Dermis blood vessel endothelial cell (primary cell): Measurements from ENCODE around the gene TMBIM1. TPM values are rescaled to one million over a fixed set of nuclear protein-coding genes. Genes with fewer than 3 reads are reported as not detected.

ENCODE experiments used
- DNase-seq: peaks from one replicate; pipeline ENCODE4 v3.0.0; 2010
- total RNA-seq: library from RNA; depleted of rRNA; stranded (reverse); fragments of >200 nt; gene quantifications from 2 replicates; pipeline ENCODE4 v1.2.3, GENCODE V29; 2014

TMBIM1 gene
- 134 and 157 TPM in 2 replicates for total RNA-seq

GRCh38 chr2:218292048-218293014 is at the start of gene TMBIM1:
Gene TMBIM1, minus strand, starts transcription at chr2:218292503. Its CDS starts 10,362 bp downstream, at chr2:218282141.
- peak; percentile 80 for DNase-seq

GRCh38 chr2:218341381-218341780 is 49.1 kb upstream of the TMBIM1 start:
- DNase-seq, result no peak

- no peak for DNase-seq
Observed at GRCh38 chr2:218340656-218341055, 48.4 kb upstream of the TMBIM1 start.

GRCh38 chr2:218334531-218334930 is 42.2 kb upstream of the TMBIM1 start:
- DNase-seq, result no peak

- no peak for DNase-seq
Observed at GRCh38 chr2:218332920-218333645, 40.8 kb upstream of the TMBIM1 start.

GRCh38 chr2:218332288-218332687 is 40.0 kb upstream of the TMBIM1 start:
- DNase-seq, result no peak

GRCh38 chr2:218331745-218332144 is 39.4 kb upstream of the TMBIM1 start:
- DNase-seq, result peak; percentile 15

GRCh38 chr2:218329826-218330593 is 37.7 kb upstream of the TMBIM1 start:
- no peak for DNase-seq

GRCh38 chr2:218329027-218329825 is 36.9 kb upstream of the TMBIM1 start:
- no peak for DNase-seq

- DNase-seq, result no peak
Observed at GRCh38 chr2:218328294-218328693, 36.0 kb upstream of the TMBIM1 start.

- no peak for DNase-seq
Observed at GRCh38 chr2:218327451-218328210, 35.3 kb upstream of the TMBIM1 start.

GRCh38 chr2:218326315-218326714 is 34.0 kb upstream of the TMBIM1 start:
- DNase-seq, result no peak

GRCh38 chr2:218325566-218326160 is 33.4 kb upstream of the TMBIM1 start:
- no peak for DNase-seq

GRCh38 chr2:218323526-218324472 is 31.5 kb upstream of the TMBIM1 start:
- DNase-seq, result peak; percentile 62

- peak; percentile 97 for DNase-seq
Observed at GRCh38 chr2:218322768-218323525, 30.6 kb upstream of the TMBIM1 start.

GRCh38 chr2:218320704-218321336 is 28.5 kb upstream of the TMBIM1 start:
- DNase-seq, result no peak

GRCh38 chr2:218319813-218320365 is 27.6 kb upstream of the TMBIM1 start:
- peak; percentile 27 for DNase-seq

- no peak for DNase-seq
Observed at GRCh38 chr2:218318241-218318640, 25.9 kb upstream of the TMBIM1 start.
